HL-60 (cell line): ENCODE results near the gene AUP1.

Experiments
- DNase-seq, 2 experiments: peaks; one replicate each; pipeline ENCODE4 v3.0.0-alpha.2; 2010 to 2020; ENCODE audit warnings: low read depth in 1 of 2, low spot score in 1 of 2
- H3K27ac ChIP-seq: fragments of 250-450 bp; sonication (Bioruptor Pico); replicated peaks from 2 replicates; pipeline ENCODE4 v1.5.1; 2020; ENCODE audit warnings: mild to moderate bottlenecking, moderate library complexity
- H3K27me3 ChIP-seq: fragments of 250-450 bp; sonication (Bioruptor Pico); 2 replicates; pipeline ENCODE4 v1.5.1; 2021; ENCODE audit warnings: mild to moderate bottlenecking, moderate library complexity; ENCODE audit not compliant: insufficient read depth, poor library complexity, severe bottlenecking
- H3K4me3 ChIP-seq: replicated peaks from 2 replicates; pipeline ENCODE4 v1.5.1; 2011; ENCODE audit warnings: mild to moderate bottlenecking, control low read depth, low read length; ENCODE audit not compliant: insufficient read depth
- CTCF ChIP-seq: IDR thresholded peaks from one replicate; pipeline ENCODE4 v1.5.1; 2011; ENCODE audit warnings: low read length, control low read depth, inconsistent platforms; ENCODE audit not compliant: insufficient read depth
- GABPA ChIP-seq: IDR thresholded peaks from 2 replicates; pipeline ENCODE4 v1.6.1; 2012; ENCODE audit warnings: low read depth
- POLR2AphosphoS5 ChIP-seq: IDR thresholded peaks from 2 replicates; pipeline ENCODE4 v1.6.1; 2012; ENCODE audit warnings: low read depth
- REST ChIP-seq: IDR thresholded peaks from 2 replicates; pipeline ENCODE4 v1.6.1; 2012; ENCODE audit warnings: low read depth; ENCODE audit not compliant: insufficient replicate concordance
- SPI1 ChIP-seq: IDR thresholded peaks from 2 replicates; pipeline ENCODE4 v1.6.1; 2012; ENCODE audit warnings: low read depth, mild to moderate bottlenecking, borderline replicate concordance

The AUP1 gene

GRCh38 chr2:74546004-74546403, 16.5 kb upstream of the AUP1 start:
- no peak overlapping the region for H3K27ac ChIP-seq
- no peak for DNase-seq
- no peak overlapping the region for H3K4me3 ChIP-seq
- no peak for TF ChIP-seq CTCF
- TF ChIP-seq POLR2AphosphoS5: no peak
- no peak for TF ChIP-seq GABPA
- no peak for TF ChIP-seq REST
- TF ChIP-seq SPI1: no peak
- no peaks in the 10 kb centered on the region for H3K27me3 ChIP-seq

- Histone ChIP-seq H3K27ac (no peak overlapping the region), H3K27me3 (no peaks in the 10 kb centered on the region), H3K4me3 (no peak overlapping the region)
- TF ChIP-seq REST: no peak
- no peak for TF ChIP-seq SPI1
- TF ChIP-seq POLR2AphosphoS5: no peak
- no peak for TF ChIP-seq CTCF
- TF ChIP-seq GABPA: no peak
- no peak for DNase-seq
These were observed 15.1 kb upstream of the AUP1 start for GRCh38 chr2:74544634-74545033.

- Histone ChIP-seq H3K27ac (no peak overlapping the region), H3K4me3 (no peak overlapping the region), H3K27me3 (no peaks in the 10 kb centered on the region)
- TF ChIP-seq REST: no peak
- no peak for TF ChIP-seq POLR2AphosphoS5
- no peak for TF ChIP-seq GABPA
- TF ChIP-seq SPI1: no peak
- TF ChIP-seq CTCF: no peak
- no peak for DNase-seq
These were observed 13.5 kb upstream of the AUP1 start for GRCh38 chr2:74542978-74543377.
